MCF 10A (cell line): ENCODE data around the gene HLCS. TPM values are rescaled to one million over a fixed set of nuclear protein-coding genes. Genes with fewer than 3 reads are reported as not detected.

Experiments used
- BruUV-seq: library from RNA; stranded (reverse); fragments of 400-500 nt; replicated peaks from 2 replicates; lab custom pipeline; 2021; lab: Mats Ljungman, UMichigan
- CTCF ChIA-PET: fragments of 300-600 bp; sonication (Branson Sonifier 250); formaldehyde crosslinking; extraction: SDS; loops from one replicate; lab custom pipeline; 2021; ENCODE audit warnings: antibody characterized with exemption, inconsistent platforms; lab: Yijun Ruan, JAX
- POLR2A ChIA-PET: fragments of 300-600, 350-650 bp; sonication (Branson Sonifier 250); formaldehyde crosslinking; extraction: SDS; loops from one replicate; lab custom pipeline; 2020; ENCODE audit warnings: antibody characterized with exemption, inconsistent platforms; lab: Yijun Ruan, JAX
- DNase-seq: peaks from one replicate; pipeline ENCODE4 v3.0.0-alpha.2; 2018; ENCODE audit not compliant: unreplicated experiment
- H3K27ac Mint-ChIP-seq: one replicate; pipeline ENCODE4 v1.8.0; 2022; ENCODE audit warnings: mild to moderate bottlenecking, low read depth, mixed read lengths; ENCODE audit not compliant: unreplicated experiment
- H3K27me3 Mint-ChIP-seq: one replicate; pipeline ENCODE4 v1.8.0; 2022; ENCODE audit warnings: mixed read lengths; ENCODE audit not compliant: insufficient read depth, unreplicated experiment
- H3K36me3 Mint-ChIP-seq: one replicate; pipeline ENCODE4 v1.8.0; 2022; ENCODE audit warnings: mild to moderate bottlenecking, moderate library complexity, mixed read lengths; ENCODE audit not compliant: insufficient read depth, unreplicated experiment
- H3K4me1 Mint-ChIP-seq: one replicate; pipeline ENCODE4 v1.8.0; 2022; ENCODE audit warnings: mixed read lengths; ENCODE audit not compliant: insufficient read depth, unreplicated experiment
- H3K4me3 Mint-ChIP-seq: one replicate; pipeline ENCODE4 v1.8.0; 2022; ENCODE audit warnings: mild to moderate bottlenecking, moderate library complexity, mixed read lengths; ENCODE audit not compliant: unreplicated experiment
- H3K9me3 Mint-ChIP-seq: one replicate; pipeline ENCODE4 v1.8.0; 2022; ENCODE audit warnings: mixed read lengths; ENCODE audit not compliant: unreplicated experiment
- intact Hi-C: fragments of 100-400 bp; cut with micrococcal nuclease; formaldehyde crosslinking; loops from 2 replicates; pipeline ENCODE4 v1.14.1; 2022
- total RNA-seq: library from RNA; stranded (reverse); gene quantifications from 2 replicates; pipeline ENCODE4 v1.2.3, GENCODE V29; 2022
- TF ChIP-seq, protein P1 (sequence below): fragments of 200-600 bp; IDR thresholded peaks from one replicate; pipeline ENCODE4 v1.8.0; 2022; ENCODE audit warnings: antibody characterized with exemption, mild to moderate bottlenecking; ENCODE audit not compliant: unreplicated experiment

HLCS gene
- total RNA-seq, 1 experiment from 2014 or later = 46.1 TPM

DNA sequence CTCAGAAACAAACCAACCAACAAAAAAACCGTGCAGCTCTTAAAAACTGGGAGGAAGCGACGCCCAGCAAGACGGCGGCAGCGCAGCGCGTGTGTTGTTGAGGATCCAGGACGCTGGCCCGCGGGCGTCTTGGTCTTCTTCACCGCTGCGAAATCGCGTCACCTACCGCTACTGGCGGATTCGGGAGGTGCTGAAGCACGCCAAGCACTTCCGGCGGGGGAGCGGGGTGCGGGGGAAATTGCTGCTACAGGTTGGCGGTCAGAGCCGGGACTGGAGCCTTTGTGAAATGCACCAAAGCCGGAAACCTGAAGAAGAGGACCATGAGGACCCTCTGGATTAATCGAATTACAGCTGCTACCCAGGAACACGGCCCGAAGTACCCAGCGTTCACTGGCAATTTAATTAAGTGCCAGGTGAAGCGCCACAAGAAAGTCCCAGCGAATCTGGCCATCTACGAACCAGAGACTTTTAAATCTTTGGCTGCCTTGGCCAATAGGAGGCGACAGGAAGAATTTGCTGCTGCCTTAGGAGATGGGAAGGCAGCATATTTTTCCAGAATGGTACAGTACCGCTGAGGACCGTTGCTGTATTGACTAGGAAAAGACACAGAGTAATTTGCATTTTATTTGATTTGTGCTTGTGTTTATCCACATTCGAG is 28.2 kb upstream of the HLCS start:
- ChIA-PET POLR2A (no interaction called here), CTCF (interaction anchor here (0.7 kb wide), 1 partner anchor 13 kb away, joined by 3 read pairs; no protein-coding TSS in a partner anchor)
- no TSS peak for BruUV-seq
- DNase-seq = no peak
- Mint-ChIP-seq H3K27ac (no peak overlapping the region), H3K9me3 (no peaks in the 10 kb centered on the region), H3K36me3 (peaks cover 6% of the 10 kb centered on the region), H3K27me3 (no peaks in the 10 kb centered on the region), H3K4me3 (no peak overlapping the region), H3K4me1 (no peaks in the 10 kb centered on the region)
- intact Hi-C loops = no loop called here
- TF ChIP-seq, protein P1, sequence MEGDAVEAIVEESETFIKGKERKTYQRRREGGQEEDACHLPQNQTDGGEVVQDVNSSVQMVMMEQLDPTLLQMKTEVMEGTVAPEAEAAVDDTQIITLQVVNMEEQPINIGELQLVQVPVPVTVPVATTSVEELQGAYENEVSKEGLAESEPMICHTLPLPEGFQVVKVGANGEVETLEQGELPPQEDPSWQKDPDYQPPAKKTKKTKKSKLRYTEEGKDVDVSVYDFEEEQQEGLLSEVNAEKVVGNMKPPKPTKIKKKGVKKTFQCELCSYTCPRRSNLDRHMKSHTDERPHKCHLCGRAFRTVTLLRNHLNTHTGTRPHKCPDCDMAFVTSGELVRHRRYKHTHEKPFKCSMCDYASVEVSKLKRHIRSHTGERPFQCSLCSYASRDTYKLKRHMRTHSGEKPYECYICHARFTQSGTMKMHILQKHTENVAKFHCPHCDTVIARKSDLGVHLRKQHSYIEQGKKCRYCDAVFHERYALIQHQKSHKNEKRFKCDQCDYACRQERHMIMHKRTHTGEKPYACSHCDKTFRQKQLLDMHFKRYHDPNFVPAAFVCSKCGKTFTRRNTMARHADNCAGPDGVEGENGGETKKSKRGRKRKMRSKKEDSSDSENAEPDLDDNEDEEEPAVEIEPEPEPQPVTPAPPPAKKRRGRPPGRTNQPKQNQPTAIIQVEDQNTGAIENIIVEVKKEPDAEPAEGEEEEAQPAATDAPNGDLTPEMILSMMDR = no peak

GRCh38 chr21:36992671-36993070 is 26.2 kb upstream of the HLCS start:
- DNase-seq = no peak
- Mint-ChIP-seq H3K4me3 (no peak overlapping the region), H3K9me3 (no peaks in the 10 kb centered on the region), H3K4me1 (no peaks in the 10 kb centered on the region), H3K27me3 (no peaks in the 10 kb centered on the region), H3K36me3 (no peaks in the 10 kb centered on the region), H3K27ac (no peak overlapping the region)
- BruUV-seq = no TSS peak
- intact Hi-C loops = no loop called here
- TF ChIP-seq, protein P1 = no peak
- CTCF ChIA-PET = interaction anchor here (0.6 kb wide), 1 partner anchor 441 kb away, joined by 3 read pairs; no protein-coding TSS in a partner anchor
- POLR2A ChIA-PET = interaction anchor here (0.6 to 1.3 kb wide), 2 partner anchors 79 to 1378 kb away, joined by 3 to 4 read pairs; no protein-coding TSS in a partner anchor

- no peak for DNase-seq
- BruUV-seq = TSS peak; percentile 42
Observed at GRCh38 chr21:36990508-36991205, 24.2 kb upstream of the HLCS start.

More at GRCh38 chr21:36990508-36991205, 24.2 kb upstream of the HLCS start:
- H3K27me3 Mint-ChIP-seq = no peaks in the 10 kb centered on the region
- TF ChIP-seq, protein P1 = no peak
- H3K4me3 Mint-ChIP-seq = peak overlapping the region; percentile 81
- no peaks in the 10 kb centered on the region for H3K4me1 Mint-ChIP-seq
- ChIA-PET POLR2A (interaction anchor here (0.7 to 2.0 kb wide), 9 partner anchors 8 to 587 kb away, joined by 3 to 7 read pairs (median 5); partner anchors contain the start of gene HLCS), CTCF (interaction anchor here (0.6 to 2.6 kb wide), 10 partner anchors 14 to 568 kb away, joined by 3 to 10 read pairs (median 3); partner anchors contain the start of gene HLCS)
- no peaks in the 10 kb centered on the region for H3K36me3 Mint-ChIP-seq
- intact Hi-C loops = no loop called here
- H3K9me3 Mint-ChIP-seq = no peaks in the 10 kb centered on the region
- peak overlapping the region; percentile 90 for H3K27ac Mint-ChIP-seq
